Parathyroid adenoma (tissue), 2 donors: ENCODE measurements around the gene NUDT14.

Experiments used
- H2AFZ ChIP-seq: fragments of 300-600 bp; sonication (generic); one replicate; pipeline ENCODE4 v1.7.0; 2017; ENCODE audit warnings: antibody characterized with exemption, mild to moderate bottlenecking
- H3K27ac ChIP-seq: fragments of 300-600 bp; sonication (generic); one replicate; pipeline ENCODE4 v1.7.0; 2017
- H3K27me3 ChIP-seq: fragments of 300-600 bp; sonication (generic); one replicate; pipeline ENCODE4 v1.7.0; 2017; ENCODE audit warnings: low read length; ENCODE audit not compliant: control insufficient read depth, insufficient read depth
- H3K36me3 ChIP-seq: fragments of 300-600 bp; sonication (generic); one replicate; pipeline ENCODE4 v1.7.0; 2017; ENCODE audit warnings: low read length; ENCODE audit not compliant: control insufficient read depth, insufficient read depth
- H3K4me1 ChIP-seq: fragments of 300-600 bp; sonication (generic); one replicate; pipeline ENCODE4 v1.7.0; 2017; ENCODE audit warnings: control low read depth
- H3K4me2 ChIP-seq: fragments of 300-600 bp; sonication (generic); one replicate; pipeline ENCODE4 v1.7.0; 2017; ENCODE audit warnings: low read length
- H3K4me3 ChIP-seq: fragments of 300-600 bp; sonication (generic); one replicate; pipeline ENCODE4 v1.7.0; 2017; ENCODE audit warnings: low read depth, low read length
- H3K79me2 ChIP-seq: fragments of 300-600 bp; sonication (generic); one replicate; pipeline ENCODE4 v1.7.0; 2017; ENCODE audit warnings: control low read depth
- H3K9ac ChIP-seq: fragments of 300-600 bp; sonication (generic); one replicate; pipeline ENCODE4 v1.7.0; 2017; ENCODE audit warnings: mild to moderate bottlenecking
- H3K9me3 ChIP-seq: fragments of 300-600 bp; sonication (generic); one replicate; pipeline ENCODE4 v1.7.0; 2017; ENCODE audit warnings: low read length; ENCODE audit not compliant: control insufficient read depth
- TF ChIP-seq, protein P1 (sequence below): fragments of 300-600 bp; sonication (generic); IDR thresholded peaks from one replicate; pipeline ENCODE4 v1.7.0; 2017; ENCODE audit warnings: antibody characterized with exemption, mild to moderate bottlenecking
- donor health status: primary hyperparathyroidism.

Gene NUDT14

GRCh38 chr14:105146181-105146975 is 34.7 kb downstream of the NUDT14 start:
- no peaks in the 10 kb centered on the region for H3K4me1 ChIP-seq
- no peak overlapping the region for H3K27ac ChIP-seq
- H3K4me3 ChIP-seq = no peak overlapping the region
- no peaks in the 10 kb centered on the region for H3K27me3 ChIP-seq
- TF ChIP-seq, protein P1, sequence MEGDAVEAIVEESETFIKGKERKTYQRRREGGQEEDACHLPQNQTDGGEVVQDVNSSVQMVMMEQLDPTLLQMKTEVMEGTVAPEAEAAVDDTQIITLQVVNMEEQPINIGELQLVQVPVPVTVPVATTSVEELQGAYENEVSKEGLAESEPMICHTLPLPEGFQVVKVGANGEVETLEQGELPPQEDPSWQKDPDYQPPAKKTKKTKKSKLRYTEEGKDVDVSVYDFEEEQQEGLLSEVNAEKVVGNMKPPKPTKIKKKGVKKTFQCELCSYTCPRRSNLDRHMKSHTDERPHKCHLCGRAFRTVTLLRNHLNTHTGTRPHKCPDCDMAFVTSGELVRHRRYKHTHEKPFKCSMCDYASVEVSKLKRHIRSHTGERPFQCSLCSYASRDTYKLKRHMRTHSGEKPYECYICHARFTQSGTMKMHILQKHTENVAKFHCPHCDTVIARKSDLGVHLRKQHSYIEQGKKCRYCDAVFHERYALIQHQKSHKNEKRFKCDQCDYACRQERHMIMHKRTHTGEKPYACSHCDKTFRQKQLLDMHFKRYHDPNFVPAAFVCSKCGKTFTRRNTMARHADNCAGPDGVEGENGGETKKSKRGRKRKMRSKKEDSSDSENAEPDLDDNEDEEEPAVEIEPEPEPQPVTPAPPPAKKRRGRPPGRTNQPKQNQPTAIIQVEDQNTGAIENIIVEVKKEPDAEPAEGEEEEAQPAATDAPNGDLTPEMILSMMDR = no peak
- H3K9me3 ChIP-seq = no peaks in the 10 kb centered on the region
- no peak overlapping the region for H2AFZ ChIP-seq
- H3K36me3 ChIP-seq = no peaks in the 10 kb centered on the region
- H3K79me2 ChIP-seq = no peaks in the 10 kb centered on the region
- no peak overlapping the region for H3K4me2 ChIP-seq
- H3K9ac ChIP-seq = no peak overlapping the region

DNA sequence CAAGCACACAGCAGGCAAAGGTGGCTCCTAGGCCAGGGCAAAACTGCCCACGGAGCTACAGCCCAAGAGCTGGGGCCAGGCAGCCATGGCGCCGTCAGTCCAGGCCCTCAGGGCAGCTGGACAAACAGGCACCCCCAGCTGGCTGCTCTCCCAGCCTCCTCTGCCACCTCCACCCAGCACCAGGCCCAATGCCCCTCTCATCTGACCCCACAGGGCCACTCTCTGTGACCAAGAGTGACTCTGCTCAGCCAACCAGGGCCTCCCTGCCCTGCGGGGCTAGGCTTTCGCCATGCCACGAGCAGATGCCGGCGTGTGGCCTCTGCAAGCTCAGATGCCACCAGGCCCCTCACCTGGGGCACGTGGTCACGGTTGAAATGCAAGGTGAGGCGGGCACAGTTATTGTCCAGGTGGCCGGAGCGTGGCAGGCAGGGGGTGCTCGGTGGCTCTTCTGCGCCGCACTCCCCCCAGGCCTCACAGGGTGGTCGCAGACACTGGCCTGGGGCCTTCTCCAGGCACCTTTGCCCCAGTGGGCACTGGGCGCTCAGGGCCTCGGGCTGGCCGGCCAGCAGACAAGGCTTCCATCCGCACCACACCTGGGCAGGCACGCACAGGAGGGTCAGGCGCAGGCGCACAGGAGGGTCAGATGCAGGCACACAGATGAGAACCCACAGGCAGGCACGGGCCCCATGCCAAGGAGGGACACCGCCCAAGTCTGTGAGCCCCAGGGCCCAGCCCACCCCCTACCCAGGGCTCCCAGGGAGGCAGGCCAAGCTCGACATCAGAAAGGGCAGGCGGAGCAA is 35.5 kb downstream of the NUDT14 start:
- H3K9ac ChIP-seq = no peak overlapping the region
- H3K27me3 ChIP-seq = no peaks in the 10 kb centered on the region
- TF ChIP-seq, protein P1 = no peak
- H3K4me2 ChIP-seq = no peak overlapping the region
- H3K4me3 ChIP-seq = no peak overlapping the region
- H3K36me3 ChIP-seq = no peaks in the 10 kb centered on the region
- H2AFZ ChIP-seq = no peak overlapping the region
- H3K79me2 ChIP-seq = no peaks in the 10 kb centered on the region
- H3K9me3 ChIP-seq = no peaks in the 10 kb centered on the region
- no peaks in the 10 kb centered on the region for H3K4me1 ChIP-seq
- no peak overlapping the region for H3K27ac ChIP-seq

GRCh38 chr14:105144666-105145380 is 36.3 kb downstream of the NUDT14 start:
- no peaks in the 10 kb centered on the region for H3K27me3 ChIP-seq
- no peak overlapping the region for H3K4me2 ChIP-seq
- no peak overlapping the region for H3K9ac ChIP-seq
- no peak overlapping the region for H3K27ac ChIP-seq
- no peaks in the 10 kb centered on the region for H3K4me1 ChIP-seq
- H3K79me2 ChIP-seq = no peaks in the 10 kb centered on the region
- no peak overlapping the region for H2AFZ ChIP-seq
- no peaks in the 10 kb centered on the region for H3K36me3 ChIP-seq
- no peaks in the 10 kb centered on the region for H3K9me3 ChIP-seq
- H3K4me3 ChIP-seq = no peak overlapping the region
- TF ChIP-seq, protein P1 = no peak

GRCh38 chr14:105144026-105144665 is 37.0 kb downstream of the NUDT14 start:
- H3K27me3 ChIP-seq = no peaks in the 10 kb centered on the region
- no peak overlapping the region for H3K4me3 ChIP-seq
- H3K4me2 ChIP-seq = no peak overlapping the region
- no peaks in the 10 kb centered on the region for H3K9me3 ChIP-seq
- no peaks in the 10 kb centered on the region for H3K36me3 ChIP-seq
- TF ChIP-seq, protein P1 = no peak
- no peak overlapping the region for H3K27ac ChIP-seq
- no peak overlapping the region for H3K9ac ChIP-seq
- no peaks in the 10 kb centered on the region for H3K4me1 ChIP-seq
- H2AFZ ChIP-seq = no peak overlapping the region
- H3K79me2 ChIP-seq = no peaks in the 10 kb centered on the region
